Effector CD8-positive, alpha-beta T cell (primary cell): Measurements from ENCODE around the gene ELP2.
"Not testable (repeated sequence)": the region's sequence is repeated elsewhere in the genome, so short reads cannot be mapped to it uniquely, and the experiment has no call there.

Source experiments
- DNase-seq: peaks from one replicate; lab custom pipeline; 2025; lab: John Stamatoyannopoulos, UW
- total RNA-seq, 4 experiments: gene quantifications; one replicate each; lab custom pipeline; 2026; lab: John Stamatoyannopoulos, UW

ELP2 gene
- 107 to 156 (median 123) reads per million in 4 experiments for total RNA-seq

- DNase-seq, result peak; percentile 93
Measured at GRCh38 chr18:36129300-36130038, at the start of gene ELP2, which contains the start of gene SLC39A6. TSS of gene ELP2 (plus strand) at chr18:36129899. CDS start at chr18:36129934, 35 bp downstream. TSS of gene SLC39A6 (minus strand) at chr18:36129340. CDS start at chr18:36127007, 2,333 bp downstream.

DNA sequence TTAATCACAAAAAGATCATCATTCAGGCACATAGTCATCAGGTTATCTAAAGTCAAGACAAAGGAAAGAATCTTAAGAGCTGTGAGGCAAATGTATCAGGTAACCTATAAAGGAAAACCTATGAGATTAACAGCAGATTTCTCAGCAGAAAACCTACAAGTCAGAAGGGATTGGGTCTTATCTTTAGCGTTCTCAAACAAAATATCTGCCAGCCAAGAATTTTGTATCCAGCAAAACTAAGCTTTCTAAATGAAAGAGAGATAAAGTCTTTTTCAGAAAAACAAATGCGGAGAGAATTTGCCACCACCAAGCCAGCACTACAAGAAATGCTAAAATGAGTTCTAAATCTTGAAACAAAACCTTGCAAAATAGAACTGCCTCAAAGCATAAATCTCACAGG lies 48.6 kb upstream of the ELP2 start:
- DNase-seq, result not testable (repeated sequence)

DNA sequence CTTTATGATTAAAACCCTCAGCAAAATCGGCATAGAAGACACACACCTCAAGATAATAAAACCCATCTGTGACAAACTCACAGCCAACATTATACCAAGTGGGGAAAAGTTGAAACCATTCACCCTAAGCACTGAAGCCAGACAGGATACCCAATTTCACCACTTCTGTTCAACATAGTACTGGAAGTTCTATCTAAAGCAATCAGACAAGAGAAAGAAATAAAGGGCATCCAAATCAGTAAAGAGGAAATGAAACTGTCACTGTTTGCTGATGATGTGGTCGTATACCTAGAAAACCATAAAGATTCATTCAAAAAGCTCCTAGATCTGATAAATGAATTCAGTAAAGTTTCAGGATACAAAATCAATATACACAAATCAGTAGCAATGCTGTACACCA lies 46.0 kb upstream of the ELP2 start:
- no peak for DNase-seq

DNA sequence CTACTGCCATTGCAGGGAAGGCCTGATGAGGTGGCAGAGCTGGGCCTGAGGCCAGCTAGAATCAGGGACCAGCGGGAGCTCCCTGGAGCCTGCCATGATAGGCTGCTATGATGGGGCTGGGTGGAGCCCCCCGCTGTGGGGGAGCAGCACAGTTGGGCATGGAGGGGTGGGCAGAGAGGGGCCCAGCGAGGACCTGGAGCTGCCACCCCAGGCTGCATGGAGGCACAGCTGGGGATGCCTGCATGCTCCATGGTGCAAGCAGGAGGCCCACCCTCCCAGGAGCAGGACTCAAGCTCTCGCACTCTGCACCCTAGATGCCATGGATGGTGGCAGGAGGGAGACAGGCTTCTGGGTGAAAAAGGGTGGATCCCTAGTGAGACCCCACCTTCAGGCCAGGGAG lies 44.5 kb upstream of the ELP2 start:
- DNase-seq, result no peak

DNA sequence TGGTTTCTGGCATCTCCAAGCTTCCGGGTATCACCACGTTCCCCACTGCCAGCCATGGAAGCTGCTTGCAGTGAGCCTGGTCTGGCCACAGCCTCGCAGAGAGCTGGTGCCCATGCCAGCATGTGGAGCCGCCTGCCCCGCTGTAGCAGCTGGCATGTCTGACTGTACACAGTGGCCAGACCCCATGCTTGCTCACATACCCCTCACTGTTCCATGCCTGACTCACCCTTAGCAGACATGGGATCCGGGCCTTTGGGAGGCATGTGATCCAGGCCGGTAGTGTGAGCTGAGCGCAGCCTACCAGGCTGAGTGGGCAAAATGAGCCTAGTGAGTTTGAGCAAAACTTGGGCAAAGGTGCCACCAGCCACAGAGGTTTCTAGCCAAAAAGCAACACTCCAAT lies 43.5 kb upstream of the ELP2 start:
- DNase-seq, result no peak

GRCh38 chr18:36088256-36088655 lies 41.4 kb upstream of the ELP2 start:
- DNase-seq, result no peak

- no peak for DNase-seq
Measured at GRCh38 chr18:36089001-36089400, 40.7 kb upstream of the ELP2 start.

DNA sequence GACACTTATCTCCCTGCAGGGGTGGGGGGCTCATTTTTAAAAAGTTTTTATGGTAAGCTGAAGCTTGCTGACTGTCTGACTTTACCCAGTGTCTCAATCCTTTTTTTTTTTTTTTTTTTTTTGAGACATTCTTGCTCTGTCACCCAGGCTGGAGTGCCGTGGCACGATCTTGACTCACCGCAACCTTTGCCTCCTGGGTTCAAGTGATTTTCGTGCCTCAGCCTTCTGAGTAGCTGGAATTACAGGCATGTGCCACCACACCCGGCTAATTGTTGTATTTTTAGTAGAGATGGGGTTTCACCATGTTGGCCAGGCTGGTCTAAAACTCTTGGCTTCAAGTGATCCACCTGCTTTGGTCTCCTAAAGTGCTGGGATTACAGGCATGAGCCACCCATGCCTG lies 37.6 kb upstream of the ELP2 start:
- not testable (repeated sequence) for DNase-seq

DNA sequence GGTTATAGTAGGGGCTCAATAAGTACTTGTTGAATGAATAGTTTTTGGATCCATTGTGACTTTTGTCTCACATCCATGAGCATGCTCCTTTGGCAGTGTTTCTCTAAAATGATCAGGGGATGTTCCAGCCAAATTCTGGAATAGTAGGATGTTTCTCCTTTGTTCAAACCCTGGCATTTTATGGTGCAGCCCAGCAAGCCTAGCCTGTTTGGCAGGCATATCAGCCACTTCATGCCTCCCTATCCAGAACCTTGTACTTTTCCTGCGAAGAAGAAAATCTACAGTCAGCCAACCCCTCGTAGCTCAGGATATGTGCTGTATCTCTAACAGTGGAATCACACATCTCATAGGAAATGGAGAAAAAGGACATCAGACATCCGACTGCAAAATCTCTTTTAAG lies 35.3 kb upstream of the ELP2 start:
- no peak for DNase-seq

GRCh38 chr18:36095936-36096519 lies 33.7 kb upstream of the ELP2 start:
- no peak for DNase-seq

- DNase-seq, result no peak
Measured at GRCh38 chr18:36096955-36097354, 32.7 kb upstream of the ELP2 start.

DNA sequence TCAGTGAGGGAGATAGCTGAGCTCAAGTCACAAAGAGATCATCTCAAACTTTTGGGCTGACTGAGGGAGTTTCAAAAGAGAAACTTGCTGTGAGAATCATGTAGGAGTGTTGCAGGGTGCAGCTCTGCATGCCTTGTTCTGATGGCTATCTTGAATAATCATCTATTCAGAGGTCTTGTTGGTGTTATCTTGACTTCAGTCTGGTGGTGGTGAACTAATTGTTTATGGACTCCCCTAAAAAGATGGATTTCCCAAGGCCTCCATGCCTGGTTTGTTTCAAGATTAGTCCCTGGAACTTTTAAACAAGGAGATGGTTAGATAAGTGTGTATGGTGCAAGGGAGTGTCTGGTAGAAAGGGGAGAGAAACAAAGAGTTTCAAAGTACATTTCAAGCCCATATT lies 30.4 kb upstream of the ELP2 start:
- no peak for DNase-seq

GRCh38 chr18:36101943-36102342 lies 27.8 kb upstream of the ELP2 start:
- DNase-seq, result no peak

DNA sequence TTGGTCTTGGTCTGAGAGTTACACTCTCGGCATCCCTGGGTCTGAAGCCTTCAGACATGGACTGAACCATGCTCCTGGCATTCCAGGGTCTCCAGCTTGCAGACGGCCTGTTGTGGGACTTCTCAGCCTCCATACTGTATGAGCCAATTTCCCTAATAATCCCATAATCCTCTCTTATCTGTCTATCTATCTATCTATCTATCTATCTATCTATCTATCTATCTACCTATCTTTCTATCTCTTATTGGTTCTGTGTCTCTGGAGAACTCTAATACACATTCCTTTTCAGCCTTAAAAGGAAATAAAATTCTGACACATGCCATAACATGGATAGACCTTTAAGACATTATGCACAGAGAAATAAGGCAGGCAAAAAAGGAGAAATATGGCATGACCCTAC lies 24.9 kb upstream of the ELP2 start:
- no peak for DNase-seq

GRCh38 chr18:36107477-36107876 lies 22.2 kb upstream of the ELP2 start:
- no peak for DNase-seq

DNA sequence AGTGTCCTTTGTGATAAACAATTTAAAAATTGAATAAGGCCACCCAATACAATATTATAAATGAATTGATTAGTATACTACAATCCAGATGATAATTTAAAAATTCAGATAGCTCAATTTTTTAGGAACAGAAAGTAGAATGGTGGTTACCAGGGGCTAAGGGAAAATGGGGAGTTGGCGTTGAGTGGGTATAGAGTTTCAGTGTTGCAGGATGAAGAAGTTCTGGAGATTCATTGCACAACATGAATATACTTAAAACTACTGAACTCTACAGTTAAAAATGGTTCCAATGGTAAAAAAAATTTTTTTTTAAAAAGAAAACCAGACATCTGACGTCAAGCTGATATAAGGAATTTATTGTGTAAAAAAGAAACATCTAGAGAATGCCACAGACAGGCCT lies 21.5 kb upstream of the ELP2 start:
- no peak for DNase-seq

DNA sequence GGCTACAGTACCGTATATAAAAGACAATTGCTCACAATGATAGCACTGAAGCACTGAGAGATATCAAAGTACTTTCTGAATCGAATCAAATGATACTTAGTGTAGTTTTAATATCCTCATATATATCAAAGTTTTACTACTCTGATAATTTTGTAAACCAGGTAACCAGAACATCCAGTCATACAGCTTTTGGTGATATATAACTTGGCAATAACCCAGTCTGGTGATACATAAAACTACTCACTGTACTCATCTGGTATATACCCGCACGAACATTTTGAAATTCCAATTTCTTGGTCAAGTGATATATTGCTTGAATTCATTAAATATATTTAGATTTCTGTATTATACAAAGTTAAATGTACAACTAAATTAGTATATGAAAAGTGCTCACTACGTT lies 21.1 kb upstream of the ELP2 start:
- DNase-seq, result no peak

DNA sequence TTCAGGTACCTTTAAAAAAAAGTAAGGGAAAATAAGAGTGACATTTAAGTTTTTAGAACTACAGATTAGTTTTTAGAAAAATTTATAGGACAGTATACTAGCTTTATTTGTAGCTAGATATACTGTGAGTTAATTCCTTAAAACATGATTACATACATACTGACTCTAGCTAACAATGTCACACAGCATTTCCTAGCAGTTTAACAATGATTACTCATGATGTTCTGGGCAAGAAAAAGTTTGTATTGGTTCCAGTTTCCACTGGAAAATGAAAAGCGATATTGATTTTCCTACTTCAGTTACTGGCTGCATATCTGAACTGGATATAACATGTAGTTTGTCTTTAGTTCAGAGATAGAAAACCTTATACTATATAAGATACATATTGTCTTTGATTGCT lies 20.0 kb upstream of the ELP2 start:
- DNase-seq, result no peak

DNA sequence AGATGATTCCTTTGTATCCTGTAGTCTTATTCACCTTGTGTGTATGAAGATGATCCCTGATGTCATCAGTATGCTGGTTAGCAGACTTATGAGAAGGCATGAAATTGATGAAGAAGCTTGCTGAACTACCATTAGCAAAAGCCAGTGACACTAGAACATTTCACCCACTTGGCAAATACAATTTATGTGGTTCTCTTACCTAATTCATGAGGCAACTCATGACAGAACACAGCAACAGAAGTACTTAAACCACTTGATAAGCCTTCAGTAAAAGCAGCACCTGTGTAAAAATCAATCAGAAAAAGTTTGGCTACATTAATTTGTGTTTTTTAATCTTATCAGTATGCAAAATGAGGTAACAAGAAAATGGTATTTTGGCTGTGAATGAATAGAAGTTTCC lies 17.4 kb upstream of the ELP2 start:
- no peak for DNase-seq

DNA sequence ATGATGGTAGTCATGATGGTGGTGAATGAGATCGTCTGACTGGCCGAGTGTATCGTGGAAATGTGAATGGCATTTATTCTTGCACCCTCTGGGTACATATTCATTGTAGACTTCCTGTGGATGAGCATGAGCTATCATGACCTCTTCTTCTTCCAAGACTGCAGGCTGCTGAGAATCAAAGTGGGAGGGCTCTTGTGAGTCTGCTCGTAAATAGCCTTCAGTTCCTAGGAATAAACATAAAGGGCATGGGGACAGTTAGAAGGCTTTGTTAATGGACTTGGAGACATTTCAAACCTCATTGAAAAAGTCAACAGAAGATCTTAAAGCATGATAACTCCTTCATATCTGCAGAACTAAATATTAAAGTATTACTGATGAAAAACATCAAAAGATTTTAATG lies 15.4 kb upstream of the ELP2 start:
- no peak for DNase-seq

DNA sequence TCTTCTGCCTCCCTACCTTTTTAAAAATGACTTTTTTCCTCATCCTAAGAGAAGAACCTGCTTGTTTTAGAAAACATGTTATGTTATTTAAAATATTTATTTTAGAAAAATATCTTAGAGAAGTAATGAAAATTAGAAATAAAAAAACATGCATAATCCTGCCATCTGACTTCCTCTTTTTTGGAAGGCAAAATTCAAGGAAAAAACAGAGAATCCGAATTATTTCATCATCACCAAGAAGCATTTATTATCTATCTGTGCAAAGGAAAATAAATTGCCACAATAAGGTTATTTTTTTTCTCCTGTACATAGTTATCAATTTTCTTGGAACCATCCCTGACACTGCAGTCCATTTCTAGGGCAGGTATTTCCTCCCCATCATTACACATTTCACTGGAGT lies 15.0 kb upstream of the ELP2 start:
- no peak for DNase-seq

GRCh38 chr18:36116771-36117170 lies 12.9 kb upstream of the ELP2 start:
- not testable (repeated sequence) for DNase-seq

DNA sequence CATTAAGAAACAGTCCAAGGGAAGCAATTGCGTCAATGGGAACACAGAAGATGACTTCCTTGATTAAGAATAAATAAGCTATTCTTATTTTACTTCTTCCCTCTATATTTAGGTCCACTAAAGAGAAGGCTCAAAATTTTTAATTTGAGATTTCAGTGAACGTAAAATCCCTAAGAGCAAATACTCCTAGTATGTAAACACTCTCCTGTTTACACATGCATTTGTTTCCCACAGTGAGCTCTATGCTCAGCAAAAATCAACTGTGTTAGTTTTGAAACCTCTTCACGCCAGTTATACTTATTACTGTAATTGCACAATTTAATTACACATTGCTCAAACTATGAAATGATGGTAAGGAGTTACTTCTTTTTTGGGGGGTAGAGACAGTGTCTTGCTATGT lies 9.4 kb upstream of the ELP2 start:
- no peak for DNase-seq

- DNase-seq, result no peak
Measured at GRCh38 chr18:36124841-36125240, 4.9 kb upstream of the ELP2 start.
